NCI-H524 (cell line): ENCODE results near the gene MVB12B.

ENCODE experiments used
- DNase-seq, 2 experiments: peaks; one replicate each; lab custom pipeline; 2025; lab: John Stamatoyannopoulos, UW

Gene MVB12B

GRCh38 chr9:126386088-126386487, 59.5 kb downstream of the MVB12B start:
- DNase-seq: peak in 1 of 2 experiments; percentile 47

GRCh38 chr9:126386776-126387175, 60.1 kb downstream of the MVB12B start:
- no peak for DNase-seq

- DNase-seq: no peak
Observed at GRCh38 chr9:126388964-126389708, 62.5 kb downstream of the MVB12B start.

GRCh38 chr9:126389992-126390391, 63.4 kb downstream of the MVB12B start:
- peak in 1 of 2 experiments; percentile 20 for DNase-seq

GRCh38 chr9:126390923-126391322, 64.3 kb downstream of the MVB12B start:
- no peak for DNase-seq

- no peak for DNase-seq
Observed at GRCh38 chr9:126391713-126392661, 65.4 kb downstream of the MVB12B start.

GRCh38 chr9:126392662-126393371, 66.2 kb downstream of the MVB12B start:
- DNase-seq: no peak

- DNase-seq: no peak
Observed at GRCh38 chr9:126393876-126394275, 67.2 kb downstream of the MVB12B start.

- DNase-seq: no peak
Observed at GRCh38 chr9:126394802-126395201, 68.2 kb downstream of the MVB12B start.

- DNase-seq: no peak
Observed at GRCh38 chr9:126395439-126396212, 69.0 kb downstream of the MVB12B start.

GRCh38 chr9:126397056-126397455, 70.4 kb downstream of the MVB12B start:
- DNase-seq: peak in 1 of 2 experiments; percentile 37

GRCh38 chr9:126398403-126399058, 71.9 kb downstream of the MVB12B start:
- DNase-seq: peak in 1 of 2 experiments; percentile 65

GRCh38 chr9:126399251-126399650, 72.6 kb downstream of the MVB12B start:
- DNase-seq: no peak

GRCh38 chr9:126399789-126400188, 73.2 kb downstream of the MVB12B start:
- DNase-seq: no peak

GRCh38 chr9:126400571-126400970, 73.9 kb downstream of the MVB12B start:
- DNase-seq: no peak

- DNase-seq: no peak
Observed at GRCh38 chr9:126401107-126401506, 74.5 kb downstream of the MVB12B start.

- DNase-seq: no peak
Observed at GRCh38 chr9:126401581-126401980, 75.0 kb downstream of the MVB12B start.

- no peak for DNase-seq
Observed at GRCh38 chr9:126403397-126403796, 76.8 kb downstream of the MVB12B start.

- DNase-seq: no peak
Observed at GRCh38 chr9:126404459-126404858, 77.8 kb downstream of the MVB12B start.

- no peak for DNase-seq
Observed at GRCh38 chr9:126406075-126406667, 79.5 kb downstream of the MVB12B start.
